Measurements from ENCODE around the gene SLC1A7. TPM values are rescaled to one million over a fixed set of nuclear protein-coding genes. Genes with fewer than 3 reads are reported as not detected.

Gene SLC1A7
- total RNA-seq, 6 experiments from 2014 or later, result 0.31 to 1.3 (median 0.61) TPM

GRCh38 chr1:53166366-53166765 is 23.9 kb upstream of the SLC1A7 start:
- Histone ChIP-seq H3K4me1 (peaks cover 0 to 34% (median 4%) of the 10 kb centered on the region in 4 donors), H3K36me3 (no peaks in the 10 kb centered on the region), H3K27me3 (no peaks in the 10 kb centered on the region), H3K9me3 (no peaks in the 10 kb centered on the region), H3K4me3 (no peak overlapping the region), H3K27ac (no peak overlapping the region)
- no peak for TF ChIP-seq POLR2A (IDR thresholded peaks at IDR 0.05)
- no peak for TF ChIP-seq CTCF (IDR thresholded peaks at IDR 0.05)
- WGBS (ENCODE audit: insufficient coverage, low coverage, low lambda C conversion rate, missing lambda C conversion rate), result 39% methylated on average over 6 of the region's 6 CpGs
- intact Hi-C loops (cut with DNase I), result no loop called here
- ATAC-seq, result peak in 1 of 4 donors; percentile 10
- DNase-seq, result no peak

DNA sequence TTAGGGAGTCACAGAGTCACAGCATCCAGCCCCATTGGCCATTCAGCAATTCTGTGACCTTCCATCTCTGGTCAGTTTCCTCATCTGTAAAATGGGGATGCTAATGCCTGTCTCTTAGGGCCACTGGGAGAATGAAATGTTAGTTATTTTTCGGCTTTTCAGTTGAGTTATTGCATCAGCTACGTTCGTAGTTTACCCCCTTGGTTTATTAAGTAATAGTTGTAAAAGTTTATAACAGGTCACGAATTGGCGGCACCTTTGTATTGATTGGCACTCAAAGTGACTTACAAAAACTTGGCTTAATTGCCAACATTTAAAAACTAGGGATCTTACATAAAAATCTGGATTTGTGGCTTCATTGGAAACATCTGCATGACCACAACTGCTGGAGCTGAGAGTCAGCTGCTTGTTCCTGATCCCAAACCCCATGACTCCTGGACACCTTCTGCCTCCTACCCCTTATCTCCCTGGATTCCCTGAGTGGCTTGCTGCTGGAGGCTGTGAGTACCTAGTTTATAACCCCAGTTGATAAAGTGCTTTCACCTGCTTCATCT is 23.0 kb upstream of the SLC1A7 start:
- TF ChIP-seq POLR2A (IDR thresholded peaks at IDR 0.05) (no peak), CTCF (IDR thresholded peaks at IDR 0.05) (no peak)
- Histone ChIP-seq H3K4me3 (no peak overlapping the region), H3K27me3 (no peaks in the 10 kb centered on the region), H3K9me3 (no peaks in the 10 kb centered on the region), H3K36me3 (no peaks in the 10 kb centered on the region), H3K4me1 (peaks cover 0 to 39% (median 4%) of the 10 kb centered on the region in 4 donors), H3K27ac (no peak overlapping the region)
- intact Hi-C loops (cut with DNase I), result no loop called here
- DNase-seq (no peak), ATAC-seq (peak; percentile 58 to 69 (median 67))
- 33% methylated on average over 5 of the region's 5 CpGs for WGBS (ENCODE audit: insufficient coverage, low coverage, low lambda C conversion rate, missing lambda C conversion rate)

GRCh38 chr1:53163291-53163768 is 20.9 kb upstream of the SLC1A7 start:
- H3K36me3 ChIP-seq, result no peaks in the 10 kb centered on the region
- intact Hi-C loops (cut with DNase I), result no loop called here
- 75% methylated on average over 10 of the region's 10 CpGs for WGBS (ENCODE audit: insufficient coverage, low coverage, low lambda C conversion rate, missing lambda C conversion rate)
- no peaks in the 10 kb centered on the region for H3K27me3 ChIP-seq
- no peak for TF ChIP-seq CTCF (IDR thresholded peaks at IDR 0.05)
- H3K4me1 ChIP-seq, result peaks cover 0 to 39% (median 4%) of the 10 kb centered on the region in 4 donors
- ATAC-seq, result peak in 1 of 4 donors; percentile 29
- H3K27ac ChIP-seq, result no peak overlapping the region
- H3K4me3 ChIP-seq, result no peak overlapping the region
- DNase-seq, result no peak
- no peaks in the 10 kb centered on the region for H3K9me3 ChIP-seq

DNA sequence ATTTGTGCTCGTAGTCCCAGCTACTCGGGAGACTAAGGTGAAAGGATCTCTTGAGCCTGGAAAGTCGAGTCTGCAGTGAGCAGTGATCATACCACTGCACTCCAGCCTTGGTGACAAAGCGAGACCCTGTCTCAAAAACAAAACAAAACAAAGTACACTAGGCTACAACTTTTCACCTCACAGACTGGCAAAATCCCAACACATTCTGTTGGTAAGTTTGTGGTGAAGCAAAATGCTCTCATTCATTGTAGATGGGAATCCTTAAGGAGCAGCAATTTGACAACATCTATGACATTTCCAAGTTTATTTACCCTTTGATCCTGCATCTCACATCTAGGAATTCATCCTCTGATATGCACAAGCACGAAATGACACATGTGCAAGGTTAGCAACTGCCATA is 20.2 kb upstream of the SLC1A7 start:
- ATAC-seq, result no peak
- intact Hi-C loops (cut with DNase I), result no loop called here
- WGBS (ENCODE audit: insufficient coverage, low coverage, low lambda C conversion rate, missing lambda C conversion rate), result 57% methylated on average over 5 of the region's 5 CpGs

More for the DNA sequence above, 20.2 kb upstream of the SLC1A7 start:
- Histone ChIP-seq H3K27me3 (no peaks in the 10 kb centered on the region), H3K9me3 (no peaks in the 10 kb centered on the region), H3K36me3 (no peaks in the 10 kb centered on the region), H3K27ac (no peak overlapping the region), H3K4me1 (peaks cover 0 to 39% (median 4%) of the 10 kb centered on the region in 4 donors), H3K4me3 (no peak overlapping the region)
- TF ChIP-seq CTCF (IDR thresholded peaks at IDR 0.05) (no peak), POLR2A (IDR thresholded peaks at IDR 0.05) (no peak)
- no peak for DNase-seq
